ENCODE results near the gene CDKN2A.
A peak's percentile ranks its signal among the peaks of the same experiment; 100 is the strongest.

The CDKN2A gene

DNA sequence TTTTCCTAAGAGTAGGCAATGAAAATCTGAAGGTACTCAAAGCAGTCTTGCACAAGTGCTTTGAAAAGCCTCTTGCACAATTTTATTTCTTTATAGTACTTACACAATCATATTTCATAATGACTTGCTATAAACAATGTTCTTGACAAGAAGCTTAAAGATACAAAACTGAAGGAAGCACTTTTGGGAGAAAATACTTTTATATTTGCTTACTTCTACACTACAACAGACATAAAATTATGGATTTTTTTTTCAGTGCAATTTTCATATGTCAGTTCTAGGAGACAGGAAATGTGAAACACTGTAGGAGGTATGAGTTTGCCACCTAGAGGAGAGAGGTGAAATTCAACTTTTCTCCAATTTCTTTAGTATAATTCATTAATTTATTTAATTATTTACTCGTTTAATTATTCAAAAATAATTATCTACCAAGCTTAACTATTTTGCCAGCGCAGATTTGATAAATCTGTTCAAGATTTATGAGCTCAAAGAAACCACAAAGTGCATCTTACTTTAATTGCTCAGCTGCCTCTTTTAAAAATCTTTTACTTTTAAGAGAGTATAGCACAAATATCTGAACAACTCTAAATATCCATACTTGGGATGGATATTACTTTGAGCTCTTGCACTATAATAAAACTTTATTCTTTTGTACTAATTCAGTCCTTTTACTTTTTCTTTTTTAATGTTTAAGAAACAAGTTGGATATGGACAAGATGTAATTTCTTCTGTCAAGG lies 43.9 kb upstream of the CDKN2A start:
- Histone ChIP-seq H3K9me3 (no peaks in the 10 kb centered on the region), H3K27me3 (no peaks in the 10 kb centered on the region), H3K4me1 (no peaks in the 10 kb centered on the region), H3K36me3 (no peaks in the 10 kb centered on the region), H3K4me3 (ENCODE audit: low read depth, low read length) (no peak overlapping the region)
- TF ChIP-seq, protein P1, sequence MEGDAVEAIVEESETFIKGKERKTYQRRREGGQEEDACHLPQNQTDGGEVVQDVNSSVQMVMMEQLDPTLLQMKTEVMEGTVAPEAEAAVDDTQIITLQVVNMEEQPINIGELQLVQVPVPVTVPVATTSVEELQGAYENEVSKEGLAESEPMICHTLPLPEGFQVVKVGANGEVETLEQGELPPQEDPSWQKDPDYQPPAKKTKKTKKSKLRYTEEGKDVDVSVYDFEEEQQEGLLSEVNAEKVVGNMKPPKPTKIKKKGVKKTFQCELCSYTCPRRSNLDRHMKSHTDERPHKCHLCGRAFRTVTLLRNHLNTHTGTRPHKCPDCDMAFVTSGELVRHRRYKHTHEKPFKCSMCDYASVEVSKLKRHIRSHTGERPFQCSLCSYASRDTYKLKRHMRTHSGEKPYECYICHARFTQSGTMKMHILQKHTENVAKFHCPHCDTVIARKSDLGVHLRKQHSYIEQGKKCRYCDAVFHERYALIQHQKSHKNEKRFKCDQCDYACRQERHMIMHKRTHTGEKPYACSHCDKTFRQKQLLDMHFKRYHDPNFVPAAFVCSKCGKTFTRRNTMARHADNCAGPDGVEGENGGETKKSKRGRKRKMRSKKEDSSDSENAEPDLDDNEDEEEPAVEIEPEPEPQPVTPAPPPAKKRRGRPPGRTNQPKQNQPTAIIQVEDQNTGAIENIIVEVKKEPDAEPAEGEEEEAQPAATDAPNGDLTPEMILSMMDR (IDR thresholded peaks at IDR 0.05; ENCODE audit: low read depth, low read length) = peak; percentile 56
- no peak for DNase-seq

DNA sequence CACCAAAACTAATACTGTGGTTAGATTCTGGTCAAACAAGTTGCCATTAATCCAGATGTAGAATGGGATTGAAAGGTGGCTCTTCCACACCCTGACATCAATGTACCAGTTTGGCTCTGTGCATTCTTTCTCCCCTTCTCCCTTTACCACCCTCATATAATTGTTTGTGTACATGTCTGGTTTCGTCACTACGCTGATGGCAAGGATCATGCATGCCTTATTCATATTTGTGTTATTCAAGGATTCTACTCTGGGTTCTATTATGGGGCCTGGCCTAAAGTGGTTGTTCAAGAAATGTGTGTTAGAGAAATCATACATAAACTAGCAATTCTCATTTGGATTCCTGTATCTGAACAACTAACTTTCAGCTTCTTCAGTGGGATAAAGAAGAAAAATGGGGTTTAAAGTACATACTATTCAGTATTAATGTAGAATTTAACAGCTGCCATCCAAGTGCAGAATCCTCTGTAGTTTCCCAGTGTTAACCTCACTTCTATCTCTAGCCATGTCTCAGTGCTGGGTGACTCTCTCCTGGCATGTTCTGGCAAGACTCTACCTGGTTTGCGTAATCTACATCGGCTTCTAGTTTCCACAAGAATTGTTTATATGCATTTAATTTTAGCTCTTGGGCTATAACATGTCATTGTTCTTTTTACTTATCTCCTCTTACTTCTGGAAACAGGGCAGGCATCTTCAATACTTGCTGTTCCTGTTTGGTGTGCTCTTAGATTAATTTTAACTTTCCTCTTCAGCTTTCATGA lies 42.9 kb upstream of the CDKN2A start:
- Histone ChIP-seq H3K36me3 (no peaks in the 10 kb centered on the region), H3K4me1 (no peaks in the 10 kb centered on the region), H3K4me3 (ENCODE audit: low read depth, low read length) (no peak overlapping the region), H3K9me3 (no peaks in the 10 kb centered on the region), H3K27me3 (no peaks in the 10 kb centered on the region)
- TF ChIP-seq, protein P1 (IDR thresholded peaks at IDR 0.05; ENCODE audit: low read depth, low read length) = no peak
- DNase-seq = no peak

DNA sequence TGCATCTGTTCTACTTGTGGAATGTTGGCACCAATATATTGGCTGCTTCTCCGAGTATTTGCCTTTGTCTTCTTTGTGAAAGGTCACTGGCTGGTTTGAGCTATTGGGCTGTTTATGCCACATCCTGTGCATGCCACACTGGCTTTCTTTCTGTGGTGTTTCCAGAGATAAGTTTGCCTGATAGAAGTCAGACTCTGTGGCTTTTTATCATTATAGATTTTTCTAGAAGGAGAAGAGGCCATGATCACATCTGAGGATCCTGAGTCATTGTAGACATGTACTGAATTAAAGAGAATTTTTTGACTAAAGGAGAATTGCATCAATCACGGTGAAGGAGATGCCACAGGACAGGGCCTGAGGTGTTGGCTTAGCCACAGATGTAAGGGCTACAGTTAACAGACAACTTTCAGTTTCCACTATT lies 41.4 kb upstream of the CDKN2A start:
- Histone ChIP-seq H3K27me3 (no peaks in the 10 kb centered on the region), H3K4me1 (no peaks in the 10 kb centered on the region), H3K36me3 (no peaks in the 10 kb centered on the region), H3K9me3 (no peaks in the 10 kb centered on the region), H3K4me3 (ENCODE audit: low read depth, low read length) (no peak overlapping the region)
- no peak for DNase-seq
- TF ChIP-seq, protein P1 (IDR thresholded peaks at IDR 0.05; ENCODE audit: low read depth, low read length) = no peak

DNA sequence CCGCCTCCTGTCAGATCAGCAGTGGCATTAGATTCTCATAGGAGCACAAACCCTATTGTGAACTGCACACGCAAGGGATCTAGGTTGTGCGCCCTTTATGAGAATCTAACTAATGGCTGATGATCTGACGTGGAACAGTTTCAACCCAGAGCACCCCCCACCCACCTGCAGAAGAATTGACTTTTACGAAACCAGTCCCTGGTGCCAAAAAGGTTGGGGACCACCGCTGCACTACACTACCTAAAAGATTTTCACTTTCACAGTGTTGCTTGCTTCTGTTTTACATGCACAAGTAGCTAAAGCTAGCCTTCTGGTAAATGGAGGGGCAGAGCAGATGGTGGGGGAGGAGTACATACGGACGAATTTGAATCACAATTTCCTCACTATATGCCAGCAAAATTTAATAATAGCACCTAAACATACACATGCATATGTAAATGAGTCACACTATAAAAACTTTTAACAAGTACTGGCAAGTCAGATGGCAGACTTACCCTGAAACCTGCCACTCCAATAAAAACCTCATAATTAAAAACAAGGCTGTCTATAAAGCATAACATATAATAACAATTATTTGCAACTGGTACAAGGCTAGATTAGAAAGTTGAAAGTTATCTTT lies 38.9 kb upstream of the CDKN2A start:
- Histone ChIP-seq H3K9me3 (no peaks in the 10 kb centered on the region), H3K27me3 (no peaks in the 10 kb centered on the region), H3K36me3 (no peaks in the 10 kb centered on the region), H3K4me1 (no peaks in the 10 kb centered on the region), H3K4me3 (ENCODE audit: low read depth, low read length) (no peak overlapping the region)
- TF ChIP-seq, protein P1 (IDR thresholded peaks at IDR 0.05; ENCODE audit: low read depth, low read length) = no peak
- no peak for DNase-seq

DNA sequence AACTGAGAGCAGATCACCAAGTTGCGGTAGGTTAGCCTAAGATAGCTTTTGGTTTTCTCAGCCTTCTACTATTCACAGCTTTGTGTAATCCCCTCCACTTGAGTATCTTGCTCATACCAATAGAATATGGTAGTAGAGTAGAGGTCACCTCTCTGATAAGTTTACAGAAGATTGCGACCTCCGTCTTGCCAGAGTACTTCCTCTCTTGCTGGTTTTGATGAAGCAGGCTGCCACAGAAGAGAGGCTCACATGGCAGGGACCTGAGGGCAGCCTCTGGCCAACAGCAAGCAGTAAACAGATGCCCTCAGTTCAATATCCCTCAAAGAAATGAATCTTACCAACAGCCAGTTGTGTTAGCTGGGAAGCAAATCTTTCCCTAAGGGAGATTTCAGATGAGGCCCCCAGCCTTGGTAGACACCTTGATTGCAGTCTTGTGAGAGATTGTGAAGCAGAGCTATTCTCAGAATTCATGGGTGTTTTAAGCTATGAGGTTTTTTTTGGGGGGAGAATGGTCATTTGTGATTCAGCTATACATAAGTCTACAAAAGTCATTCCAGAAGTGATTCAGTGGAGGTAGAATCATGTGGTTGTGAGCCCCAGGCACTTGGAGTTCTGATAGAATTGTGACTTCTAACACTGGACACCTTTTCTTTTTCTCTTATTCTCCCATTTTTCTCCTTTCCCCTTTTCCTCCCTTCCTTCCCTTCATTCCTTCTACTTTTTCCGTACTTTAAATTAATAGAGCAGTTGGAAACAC lies 37.6 kb upstream of the CDKN2A start:
- TF ChIP-seq, protein P1 (IDR thresholded peaks at IDR 0.05; ENCODE audit: low read depth, low read length) = no peak
- no peak overlapping the region for H3K4me3 ChIP-seq (ENCODE audit: low read depth, low read length)
- no peaks in the 10 kb centered on the region for H3K9me3 ChIP-seq
- H3K27me3 ChIP-seq = no peaks in the 10 kb centered on the region
- no peaks in the 10 kb centered on the region for H3K36me3 ChIP-seq
- H3K4me1 ChIP-seq = no peaks in the 10 kb centered on the region
- no peak for DNase-seq
